Sigmoid colon (tissue), 7 donors: ENCODE measurements around the gene FAM168A. TPM values are rescaled to one million over a fixed set of nuclear protein-coding genes. Genes with fewer than 3 reads are reported as not detected.

Experiments used
- DNase-seq: peaks from one replicate; pipeline ENCODE4 v3.0.0-alpha.2; 2019
- H3K27ac ChIP-seq, 4 donors: fragments of 200-600 bp; sonication (generic); one replicate each; pipeline ENCODE4 v1.5.1; 2016 to 2019; ENCODE audit warnings: mild to moderate bottlenecking in 1 of 4
- H3K27me3 ChIP-seq, 3 donors: fragments of 200-600 bp; sonication (generic); one replicate each; pipeline ENCODE4 v1.5.1; 2019; ENCODE audit warnings: mild to moderate bottlenecking in 1 of 3
- H3K36me3 ChIP-seq, 4 donors: fragments of 200-600 bp; sonication (generic); one replicate each; pipeline ENCODE4 v1.5.1; 2016 to 2019
- H3K4me1 ChIP-seq, 4 donors: fragments of 200-600 bp; sonication (generic); one replicate each; pipeline ENCODE4 v1.5.1; 2017 to 2019
- H3K4me3 ChIP-seq, 4 donors: fragments of 200-600 bp; sonication (generic); one replicate each; pipeline ENCODE4 v1.5.1; 2017 to 2019; ENCODE audit warnings: mild to moderate bottlenecking in 2 of 4, moderate library complexity in 1 of 4
- H3K9me3 ChIP-seq, 4 donors: fragments of 200-600 bp in 3 of 4; sonication (generic) in 3 of 4; one replicate each; pipeline versions ENCODE4 v1.5.1 to v1.6.1; 2013 to 2019
- CTCF ChIP-seq, 4 experiments: fragments of 450-650 bp in 3 of 4; fragments of 200-600 bp in 1 of 4; IDR thresholded peaks; one replicate each; pipeline ENCODE4 v1.5.1; 2016 to 2019; ENCODE audit warnings: antibody characterized with exemption in 4 of 4, mild to moderate bottlenecking in 3 of 4, moderate library complexity in 2 of 4
- EP300 ChIP-seq, 4 donors: sonication (generic); formaldehyde crosslinking; IDR thresholded peaks; one replicate each; pipeline ENCODE4 v1.6.1; 2017; ENCODE audit warnings: antibody characterized with exemption in 4 of 4
- POLR2A ChIP-seq, 2 donors: fragments of 450-650 bp; IDR thresholded peaks; one replicate each; pipeline ENCODE4 v1.6.1; 2016; ENCODE audit warnings: antibody characterized with exemption in 2 of 2, mild to moderate bottlenecking in 2 of 2, moderate library complexity in 2 of 2
- POLR2AphosphoS5 ChIP-seq, 4 donors: sonication (generic); formaldehyde crosslinking; IDR thresholded peaks; one replicate each; pipeline ENCODE4 v1.6.1; 2017; ENCODE audit warnings: antibody characterized with exemption in 4 of 4
- WGBS, 2 donors: extraction: QIAGEN DNeasy Blood & Tissue Kit; methylation state at CpG; one replicate each; pipeline ENCODE4 v1.1.7; 2013; 5-methylcytosine and 5-hydroxymethylcytosine counted together
- intact Hi-C: fragments of 100-400 bp; cut with DNase I; formaldehyde crosslinking; loops from one replicate; pipeline ENCODE4 v1.15.1; 2023
- polyA plus RNA-seq, 3 donors: library from polyadenylated mRNA; stranded (reverse); fragments of 200-250 nt; gene quantifications; one replicate each; pipeline ENCODE4 v1.2.3, GENCODE V29; 2013
- total RNA-seq, 4 donors: library from RNA; depleted of rRNA; stranded (reverse); fragments of >200 nt; gene quantifications; one replicate each; pipeline ENCODE4 v1.1.0, GENCODE V29; 2016
- donor health status: healthy with polysubstance abuse.
- donor health status: Bipolar disorder and iron deficiency.
- donor health status: healthy.

The FAM168A gene
- total and polyA plus RNA-seq, 7 donors, result 3.6 to 37.7 (median 20.7) TPM

DNA sequence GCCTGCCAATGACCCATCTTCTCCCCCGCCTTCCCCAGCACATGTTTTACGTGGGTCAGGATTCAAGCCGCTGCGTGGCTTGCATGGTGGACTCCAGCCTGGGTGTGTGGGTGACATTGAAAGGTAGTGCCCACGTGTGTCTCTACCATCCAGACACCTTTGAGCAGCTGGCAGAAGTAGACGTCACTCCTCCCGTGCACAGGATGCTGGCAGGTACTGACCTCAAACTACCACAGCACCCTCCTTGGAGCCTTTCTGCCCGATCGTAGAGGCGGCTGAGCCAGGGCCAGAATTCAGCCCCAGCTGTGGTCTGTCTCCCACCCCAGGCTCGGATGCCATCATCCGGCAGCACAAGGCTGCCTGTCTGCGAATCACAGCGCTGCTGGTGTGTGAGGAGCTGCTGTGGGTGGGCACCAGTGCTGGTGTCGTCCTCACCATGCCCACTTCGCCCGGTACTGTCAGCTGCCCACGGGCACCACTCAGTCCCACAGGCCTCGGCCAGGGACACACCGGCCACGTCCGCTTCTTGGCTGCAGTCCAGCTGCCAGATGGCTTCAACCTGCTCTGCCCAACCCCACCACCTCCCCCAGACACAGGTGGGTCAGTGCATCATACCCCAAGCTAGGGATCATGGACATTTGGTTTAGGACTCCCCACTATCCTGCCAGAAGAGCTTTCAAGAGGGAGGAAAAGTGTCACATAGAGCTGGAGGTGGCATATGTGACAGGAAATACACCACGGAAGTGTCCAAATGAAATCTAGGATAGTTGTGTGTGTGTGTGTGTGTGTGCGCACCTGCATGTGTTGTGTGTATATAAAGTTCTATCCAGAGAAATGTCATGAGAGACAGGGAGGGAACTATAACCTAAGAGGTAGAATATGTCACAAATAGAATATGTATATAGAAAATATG, 232.3 kb downstream of the FAM168A start:
- DNase-seq, result no peak
- WGBS, 2 donors, result 89 to 93% methylated on average over 24 of the region's 24 CpGs
- Histone ChIP-seq H3K27ac (no peak overlapping the region), H3K4me1 (peaks cover 0 to under 1% (median 0%) of the 10 kb centered on the region in 4 donors), H3K27me3 (no peaks in the 10 kb centered on the region), H3K36me3 (peaks cover 54 to 88% (median 65%) of the 10 kb centered on the region in 4 donors), H3K4me3 (no peak overlapping the region), H3K9me3 (no peaks in the 10 kb centered on the region)
- intact Hi-C loops, result loop anchor here (10.0 kb wide), 1 partner anchor 541 kb away; no protein-coding TSS in a partner anchor
- TF ChIP-seq POLR2A (IDR thresholded peaks at IDR 0.05) (no peak), CTCF (IDR thresholded peaks at IDR 0.05) (no peak), POLR2AphosphoS5 (IDR thresholded peaks at IDR 0.05) (no peak), EP300 (IDR thresholded peaks at IDR 0.05) (no peak)

- Histone ChIP-seq H3K36me3 (peaks cover 66 to 99% (median 83%) of the 10 kb centered on the region in 4 donors), H3K4me3 (no peak overlapping the region), H3K27ac (no peak overlapping the region), H3K27me3 (no peaks in the 10 kb centered on the region), H3K9me3 (no peaks in the 10 kb centered on the region), H3K4me1 (peaks cover 0 to 8% (median 4%) of the 10 kb centered on the region in 4 donors)
- 96% methylated on average over 9 of the region's 9 CpGs for WGBS, 2 donors
- TF ChIP-seq CTCF (IDR thresholded peaks at IDR 0.05) (no peak), POLR2A (IDR thresholded peaks at IDR 0.05) (no peak)
- intact Hi-C loops, result loop anchor here (10.0 kb wide), 1 partner anchor 538 kb away; no protein-coding TSS in a partner anchor
- no peak for DNase-seq
Measured at GRCh38 chr11:73363147-73363546, 234.8 kb downstream of the FAM168A start.

DNA sequence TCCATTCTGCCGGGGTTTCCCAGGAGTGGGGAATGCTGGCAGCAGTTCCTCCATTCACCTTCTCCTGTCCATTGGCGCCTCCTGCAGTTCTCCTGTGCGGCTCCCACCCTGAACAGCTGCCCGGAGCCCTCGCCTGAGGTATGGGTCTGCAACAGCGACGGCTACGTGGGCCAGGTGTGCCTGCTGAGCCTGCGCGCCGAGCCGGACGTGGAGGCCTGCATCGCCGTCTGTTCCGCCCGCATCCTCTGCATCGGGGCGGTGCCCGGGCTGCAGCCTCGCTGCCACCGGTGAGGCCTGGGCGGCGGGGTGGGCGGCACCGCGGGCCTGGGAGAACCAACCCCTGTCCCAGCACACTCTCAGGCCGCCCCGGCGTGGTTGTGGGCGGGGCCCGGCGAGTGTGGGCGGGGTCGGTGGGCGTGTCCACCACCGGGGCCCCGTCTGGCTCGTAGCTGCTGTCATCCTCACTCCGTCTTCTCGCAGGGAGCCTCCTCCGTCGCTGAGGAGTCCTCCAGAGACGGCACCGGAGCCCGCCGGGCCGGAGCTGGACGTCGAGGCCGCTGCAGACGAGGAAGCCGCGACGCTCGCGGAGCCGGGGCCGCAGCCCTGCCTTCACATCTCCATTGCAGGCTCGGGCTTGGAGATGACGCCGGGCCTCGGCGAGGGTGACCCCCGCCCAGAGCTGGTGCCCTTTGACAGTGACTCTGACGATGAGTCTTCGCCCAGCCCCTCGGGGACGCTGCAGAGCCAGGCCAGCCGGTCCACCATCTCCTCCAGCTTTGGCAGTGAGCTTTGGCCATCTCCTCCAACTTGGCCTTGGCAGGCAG, 235.7 kb downstream of the FAM168A start:
- 86 to 90% methylated on average over 70 of the region's 70 CpGs for WGBS, 2 donors
- Histone ChIP-seq H3K4me3 (no peak overlapping the region), H3K27ac (no peak overlapping the region), H3K4me1 (peaks cover 0 to 8% (median 4%) of the 10 kb centered on the region in 4 donors), H3K27me3 (no peaks in the 10 kb centered on the region), H3K36me3 (peaks cover 66 to 99% (median 84%) of the 10 kb centered on the region in 4 donors), H3K9me3 (no peaks in the 10 kb centered on the region)
- intact Hi-C loops, result loop anchor here (10.0 kb wide), 1 partner anchor 537 kb away; no protein-coding TSS in a partner anchor
- TF ChIP-seq POLR2A (IDR thresholded peaks at IDR 0.05) (no peak), POLR2AphosphoS5 (IDR thresholded peaks at IDR 0.05) (no peak), EP300 (IDR thresholded peaks at IDR 0.05) (no peak), CTCF (IDR thresholded peaks at IDR 0.05) (no peak)
- DNase-seq, result no peak

- Histone ChIP-seq H3K27me3 (no peaks in the 10 kb centered on the region), H3K9me3 (no peaks in the 10 kb centered on the region), H3K4me3 (no peak overlapping the region), H3K36me3 (peaks cover 61 to 99% (median 92%) of the 10 kb centered on the region in 4 donors), H3K27ac (peak overlapping the region in 1 of 4 donors; percentile 3), H3K4me1 (peaks cover 0 to 8% (median 4%) of the 10 kb centered on the region in 4 donors)
- TF ChIP-seq EP300 (IDR thresholded peaks at IDR 0.05) (no peak), POLR2A (IDR thresholded peaks at IDR 0.05) (no peak), POLR2AphosphoS5 (IDR thresholded peaks at IDR 0.05) (no peak)
- intact Hi-C loops, result loop anchor here (10.0 kb wide), 1 partner anchor 536 kb away; no protein-coding TSS in a partner anchor
- 94 to 96% methylated on average over 8 of the region's 8 CpGs for WGBS, 2 donors
- no peak for DNase-seq
Measured at GRCh38 chr11:73360743-73361369, 237.1 kb downstream of the FAM168A start.
